T-helper 2 cell treated with Interferon-gamma antibody and Interleukin-4, amounts not matched to agents 5 μg/mL and 100 μg/mL, for 36 hours (primary cell): ENCODE data around the gene ALX4.

Experiments used
- DNase-seq: peaks from one replicate; pipeline ENCODE4 v3.0.0; 2021; ENCODE audit warnings: low spot score
- H3K27ac Mint-ChIP-seq: one replicate; pipeline ENCODE4 v1.8.0; 2021; ENCODE audit warnings: mild to moderate bottlenecking, mixed read lengths
- H3K27me3 Mint-ChIP-seq: one replicate; pipeline ENCODE4 v1.8.0; 2021; ENCODE audit warnings: low read depth, mixed read lengths
- H3K36me3 Mint-ChIP-seq: one replicate; pipeline ENCODE4 v1.8.0; 2021; ENCODE audit warnings: low read depth, mixed read lengths
- H3K4me1 Mint-ChIP-seq: one replicate; pipeline ENCODE4 v1.8.0; 2021; ENCODE audit warnings: low read depth, mixed read lengths
- H3K4me3 Mint-ChIP-seq: one replicate; pipeline ENCODE4 v1.8.0; 2022; ENCODE audit warnings: mild to moderate bottlenecking, moderate library complexity, mixed read lengths
- H3K9me3 Mint-ChIP-seq: one replicate; pipeline ENCODE4 v1.8.0; 2021; ENCODE audit warnings: mixed read lengths

The ALX4 gene

DNA sequence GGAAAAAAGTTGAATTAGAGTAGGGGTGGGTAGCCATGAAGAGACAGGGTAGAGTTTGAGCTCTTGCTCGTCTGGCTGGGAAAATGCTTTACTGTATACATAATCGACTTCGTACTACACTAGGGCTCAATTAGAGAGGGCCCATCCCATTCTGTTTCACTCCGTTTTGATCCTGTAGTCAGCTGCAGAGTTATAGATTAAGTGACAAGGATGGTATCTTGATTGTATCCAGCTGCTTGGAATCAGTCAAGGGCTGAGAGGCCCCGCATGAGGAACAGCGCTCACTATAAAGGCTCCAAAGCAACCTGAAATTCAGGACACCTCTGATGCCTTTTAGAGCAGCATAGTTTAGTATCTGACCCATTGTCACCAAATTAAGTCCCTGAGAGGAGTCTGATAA is 81.6 kb downstream of the ALX4 start:
- Mint-ChIP-seq H3K27ac (no peak overlapping the region), H3K4me1 (peaks cover 7% of the 10 kb centered on the region), H3K9me3 (no peaks in the 10 kb centered on the region), H3K36me3 (peaks cover 1% of the 10 kb centered on the region), H3K4me3 (no peak overlapping the region), H3K27me3 (no peaks in the 10 kb centered on the region)
- DNase-seq = no peak

DNA sequence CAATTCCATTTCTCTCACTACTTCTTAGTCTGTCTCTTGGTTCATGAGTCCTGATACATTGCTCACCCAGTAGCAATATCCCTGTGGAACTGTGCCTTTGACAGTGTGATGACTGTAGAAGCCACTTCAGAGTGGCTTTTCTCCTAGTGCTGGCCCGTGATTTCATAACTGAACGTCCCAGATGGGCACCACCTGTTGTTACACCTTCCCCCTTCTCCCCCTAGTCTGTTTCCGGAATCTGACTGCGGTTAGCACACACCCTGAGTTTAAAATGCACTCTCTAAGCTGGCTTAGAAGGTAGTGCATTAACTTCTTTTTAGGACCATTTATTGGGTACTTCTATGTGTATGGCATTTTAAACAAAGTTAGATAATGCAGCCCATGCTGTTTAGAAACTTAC is 83.0 kb downstream of the ALX4 start:
- no peak for DNase-seq
- Mint-ChIP-seq H3K36me3 (no peaks in the 10 kb centered on the region), H3K27me3 (no peaks in the 10 kb centered on the region), H3K27ac (no peak overlapping the region), H3K9me3 (no peaks in the 10 kb centered on the region), H3K4me3 (no peak overlapping the region), H3K4me1 (peaks cover 7% of the 10 kb centered on the region)

DNA sequence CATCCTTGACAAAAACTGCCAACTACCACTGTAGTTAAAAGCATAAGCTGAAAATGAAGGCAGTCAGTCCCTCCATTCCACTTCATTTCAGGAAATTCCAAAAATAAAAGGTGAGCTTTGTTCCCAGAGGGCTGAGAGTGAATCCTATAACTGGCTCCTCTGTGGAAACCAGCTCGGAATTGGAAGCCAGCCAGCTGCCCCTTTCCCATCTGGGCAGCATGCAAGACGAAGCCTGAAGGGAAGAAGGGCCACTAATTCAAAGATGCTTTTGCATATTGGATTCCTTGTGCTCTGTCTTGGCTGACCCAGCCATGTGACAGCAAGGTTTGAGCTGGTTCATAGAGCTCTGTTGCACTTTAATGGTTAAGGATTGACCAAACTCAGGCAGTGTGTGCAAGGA is 83.4 kb downstream of the ALX4 start:
- H3K27ac Mint-ChIP-seq = no peak overlapping the region
- no peak for DNase-seq
- no peak overlapping the region for H3K4me3 Mint-ChIP-seq
- H3K9me3 Mint-ChIP-seq = no peaks in the 10 kb centered on the region
- no peaks in the 10 kb centered on the region for H3K36me3 Mint-ChIP-seq
- H3K4me1 Mint-ChIP-seq = peaks cover 7% of the 10 kb centered on the region
- H3K27me3 Mint-ChIP-seq = no peaks in the 10 kb centered on the region

DNA sequence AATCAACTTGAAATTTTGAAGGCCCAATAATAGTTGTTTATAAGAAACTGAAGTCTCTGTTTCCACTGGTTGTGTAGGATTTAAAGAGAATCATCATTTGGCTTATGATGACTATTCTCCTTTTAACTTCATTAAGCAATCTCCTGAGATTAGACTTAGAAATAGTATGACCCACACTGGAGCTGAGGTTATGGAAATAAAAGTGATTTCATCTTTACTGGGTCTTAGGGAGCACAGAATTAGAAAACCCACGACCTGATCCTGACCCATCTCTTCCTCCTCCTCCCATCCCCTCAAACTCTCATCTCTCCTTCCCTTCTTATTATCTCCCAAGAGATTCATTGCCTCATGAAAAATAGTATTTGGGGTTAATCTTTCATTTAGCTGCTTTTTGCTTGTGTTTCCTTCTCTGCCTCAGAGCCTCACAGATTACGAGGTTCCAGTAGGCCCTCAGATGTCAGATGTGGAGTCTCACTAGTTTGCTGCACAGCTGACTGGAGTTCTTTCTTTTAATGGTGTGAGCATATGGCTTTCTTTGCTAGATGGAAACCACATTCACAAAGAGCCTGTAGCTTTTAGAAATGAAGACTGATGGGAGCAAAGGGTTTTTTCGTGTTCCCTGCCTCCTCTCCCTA is 85.0 kb downstream of the ALX4 start:
- DNase-seq = no peak
- H3K4me3 Mint-ChIP-seq = no peak overlapping the region
- peaks cover 7% of the 10 kb centered on the region for H3K4me1 Mint-ChIP-seq
- H3K9me3 Mint-ChIP-seq = no peaks in the 10 kb centered on the region
- no peaks in the 10 kb centered on the region for H3K36me3 Mint-ChIP-seq
- no peak overlapping the region for H3K27ac Mint-ChIP-seq
- no peaks in the 10 kb centered on the region for H3K27me3 Mint-ChIP-seq

DNA sequence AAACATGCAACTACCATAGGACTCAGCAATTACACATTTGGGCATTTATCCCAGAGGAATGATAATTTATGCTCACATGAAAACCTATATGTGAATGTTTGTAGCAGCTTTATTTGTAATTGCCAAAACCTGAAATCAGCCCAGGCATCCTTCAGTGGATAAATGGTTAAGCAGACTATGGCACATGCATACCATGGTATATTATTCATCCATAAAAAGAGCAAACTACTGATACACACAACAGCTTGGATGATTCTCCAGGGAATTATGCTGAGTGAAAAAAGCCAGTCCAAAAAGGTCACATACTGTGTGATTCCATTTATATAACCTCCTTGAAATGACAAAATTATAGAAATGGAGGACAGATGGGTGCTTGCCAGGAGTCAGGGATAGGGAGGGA is 86.7 kb downstream of the ALX4 start:
- Mint-ChIP-seq H3K27ac (no peak overlapping the region), H3K4me3 (no peak overlapping the region)
- no peak for DNase-seq

DNA sequence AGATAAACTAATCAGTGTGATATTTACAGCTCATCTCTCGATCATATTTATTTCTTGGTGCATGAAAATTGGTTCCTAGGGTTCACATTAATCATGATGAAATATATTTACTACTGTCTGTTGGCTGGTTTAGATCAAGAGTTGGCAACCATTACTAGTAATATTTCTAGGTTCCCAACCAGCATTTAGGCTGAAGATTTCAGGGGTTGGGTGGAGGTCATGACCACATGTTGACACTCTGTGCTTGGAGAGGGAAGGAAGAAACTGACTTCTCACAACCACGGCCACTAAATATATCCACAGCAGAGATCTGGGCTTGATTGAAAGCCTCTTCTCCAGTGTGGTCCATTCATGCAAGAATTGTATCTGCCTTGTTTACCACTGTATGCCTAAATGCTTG is 87.9 kb downstream of the ALX4 start:
- no peak for DNase-seq
- no peaks in the 10 kb centered on the region for H3K9me3 Mint-ChIP-seq
- no peak overlapping the region for H3K4me3 Mint-ChIP-seq
- H3K27me3 Mint-ChIP-seq = no peaks in the 10 kb centered on the region
- peaks cover 4% of the 10 kb centered on the region for H3K4me1 Mint-ChIP-seq
- no peak overlapping the region for H3K27ac Mint-ChIP-seq
- no peaks in the 10 kb centered on the region for H3K36me3 Mint-ChIP-seq

More for the DNA sequence above, 86.7 kb downstream of the ALX4 start:
- peaks cover 7% of the 10 kb centered on the region for H3K4me1 Mint-ChIP-seq
- no peaks in the 10 kb centered on the region for H3K36me3 Mint-ChIP-seq
- H3K27me3 Mint-ChIP-seq = no peaks in the 10 kb centered on the region
- H3K9me3 Mint-ChIP-seq = no peaks in the 10 kb centered on the region

DNA sequence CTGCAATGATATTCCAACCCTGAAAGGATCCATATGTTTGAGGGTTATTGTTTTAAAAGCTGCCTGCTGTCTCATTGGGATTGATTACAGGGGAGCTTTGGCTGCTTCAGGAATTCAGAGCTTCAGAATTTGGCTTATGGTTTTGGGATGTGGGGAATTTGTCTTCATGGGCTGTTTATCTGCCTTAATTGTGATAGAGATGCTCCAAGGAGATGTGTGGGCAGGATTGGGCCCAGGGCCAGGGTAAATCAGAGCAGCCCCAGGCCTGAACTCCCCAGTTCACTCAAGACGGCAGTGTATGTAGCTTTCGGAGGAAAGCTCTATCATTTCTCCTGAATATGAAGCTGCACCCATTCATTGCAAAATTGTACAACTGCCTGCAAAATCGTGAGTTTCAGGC is 88.5 kb downstream of the ALX4 start:
- H3K4me3 Mint-ChIP-seq = no peak overlapping the region
- no peaks in the 10 kb centered on the region for H3K27me3 Mint-ChIP-seq
- no peaks in the 10 kb centered on the region for H3K4me1 Mint-ChIP-seq
- H3K36me3 Mint-ChIP-seq = peaks cover 2% of the 10 kb centered on the region
- no peak for DNase-seq
- H3K9me3 Mint-ChIP-seq = no peaks in the 10 kb centered on the region
- no peak overlapping the region for H3K27ac Mint-ChIP-seq

DNA sequence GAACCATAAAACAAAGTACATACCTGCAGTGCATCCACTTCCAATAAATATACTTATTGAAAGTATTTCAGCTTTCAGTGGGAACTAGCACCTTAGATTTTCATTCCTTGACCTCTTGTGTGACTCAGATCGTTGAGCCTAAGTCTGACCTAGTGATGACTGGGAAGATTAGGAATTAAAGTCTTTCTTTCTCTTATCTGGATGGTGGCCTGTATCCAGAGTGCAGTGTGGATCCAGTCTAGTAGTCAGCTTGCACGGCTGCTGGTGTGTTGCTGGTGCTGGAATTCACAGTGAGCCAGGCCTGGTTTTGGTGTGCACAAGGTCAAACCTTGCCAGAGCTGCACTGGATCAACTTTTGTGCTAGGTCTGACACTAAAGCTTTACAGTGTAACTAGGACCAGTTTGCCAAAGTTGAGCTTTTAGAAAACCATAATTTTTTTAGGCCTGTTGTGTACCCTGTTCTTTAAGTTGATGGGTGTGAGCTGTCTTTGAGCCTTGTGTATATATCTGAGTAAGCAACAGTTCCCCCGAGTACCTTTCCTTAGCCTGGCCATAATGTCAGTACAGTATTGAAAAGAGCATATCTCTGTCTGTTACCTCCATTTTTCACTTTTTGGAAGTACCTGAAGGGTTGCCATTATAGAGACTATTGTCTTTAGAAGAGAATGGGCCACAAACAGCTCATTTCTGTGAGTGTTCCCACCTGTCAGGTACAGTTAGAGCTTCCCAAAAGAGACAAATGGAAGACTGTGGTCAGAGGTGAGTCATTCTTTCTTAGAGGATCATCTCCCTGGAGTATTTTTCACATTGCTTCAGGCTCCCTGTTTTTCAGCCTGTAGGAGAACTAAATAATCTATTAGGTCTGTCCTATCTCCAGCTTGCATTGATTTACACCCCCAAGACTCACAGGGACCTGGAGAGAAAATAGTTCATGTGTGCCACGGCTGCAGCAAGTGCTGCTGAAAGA is 89.8 kb downstream of the ALX4 start:
- Mint-ChIP-seq H3K9me3 (no peaks in the 10 kb centered on the region), H3K4me3 (no peak overlapping the region), H3K27ac (no peak overlapping the region), H3K4me1 (no peaks in the 10 kb centered on the region), H3K27me3 (no peaks in the 10 kb centered on the region), H3K36me3 (peaks cover 2% of the 10 kb centered on the region)
- no peak for DNase-seq

DNA sequence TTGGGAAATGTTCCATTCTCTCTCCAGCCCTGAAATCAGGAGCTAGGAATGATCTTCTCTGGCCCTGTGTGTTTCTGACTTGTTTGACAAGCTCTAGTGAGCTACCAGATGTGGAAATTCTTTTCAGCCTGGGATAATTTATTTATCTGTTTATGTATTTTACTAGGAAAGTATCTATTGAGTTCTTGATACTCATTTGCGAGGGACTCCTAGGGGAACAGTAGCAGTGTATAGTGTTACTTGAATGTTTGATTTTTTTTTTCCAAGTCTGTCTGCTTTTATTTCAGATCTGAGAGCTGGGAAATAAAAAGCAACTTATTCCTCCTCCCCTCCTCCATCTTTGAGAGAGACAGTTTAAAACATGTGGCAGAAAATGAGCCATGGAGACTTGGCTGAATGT is 92.5 kb downstream of the ALX4 start:
- no peak for DNase-seq
- Mint-ChIP-seq H3K4me3 (no peak overlapping the region), H3K4me1 (peaks cover 6% of the 10 kb centered on the region), H3K36me3 (peaks cover 2% of the 10 kb centered on the region), H3K27me3 (no peaks in the 10 kb centered on the region), H3K9me3 (peaks cover 3% of the 10 kb centered on the region), H3K27ac (no peak overlapping the region)

DNA sequence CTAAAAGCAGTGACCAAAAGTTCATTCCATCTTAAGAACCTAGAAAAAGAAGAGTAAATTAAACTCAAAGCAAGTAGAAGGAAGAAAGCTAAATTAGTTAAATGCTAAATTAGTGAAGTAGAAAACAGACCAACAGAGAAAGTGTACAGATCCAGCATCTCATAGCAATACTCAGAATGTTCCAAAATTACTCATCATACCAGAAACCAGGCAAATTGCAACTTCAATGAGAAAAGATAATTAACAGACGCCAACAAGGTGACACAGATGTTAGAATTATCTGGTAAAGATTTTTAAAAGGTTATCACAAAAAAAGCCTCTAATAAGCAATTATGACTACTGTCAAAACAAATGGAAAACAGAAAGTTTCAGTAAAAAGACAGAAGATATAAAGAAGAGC is 96.8 kb downstream of the ALX4 start:
- Mint-ChIP-seq H3K36me3 (peaks cover 26% of the 10 kb centered on the region), H3K9me3 (peaks cover 12% of the 10 kb centered on the region), H3K27ac (no peak overlapping the region), H3K4me3 (no peak overlapping the region), H3K27me3 (no peaks in the 10 kb centered on the region), H3K4me1 (peaks cover 7% of the 10 kb centered on the region)
- no peak for DNase-seq

DNA sequence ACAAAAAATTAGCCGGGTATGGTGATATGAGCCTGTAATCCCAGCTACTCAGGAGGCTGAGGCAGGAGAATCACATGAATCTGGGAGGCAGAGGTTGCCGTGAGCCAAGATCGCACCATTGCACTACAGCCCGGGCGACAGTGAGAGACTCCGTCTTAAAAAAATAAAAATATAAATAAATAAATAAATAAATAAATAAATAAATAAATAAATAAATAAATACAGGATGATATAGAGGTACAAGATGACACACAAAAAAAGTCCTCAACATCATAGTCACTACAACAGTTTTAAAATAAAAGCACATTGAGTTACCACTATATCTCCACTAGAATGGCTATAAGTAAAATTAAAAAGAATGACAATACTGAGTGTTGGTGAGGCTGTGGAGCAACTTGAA is 97.8 kb downstream of the ALX4 start:
- Mint-ChIP-seq H3K4me1 (peaks cover 7% of the 10 kb centered on the region), H3K9me3 (peaks cover 12% of the 10 kb centered on the region), H3K4me3 (no peak overlapping the region), H3K36me3 (peaks cover 26% of the 10 kb centered on the region), H3K27ac (no peak overlapping the region), H3K27me3 (no peaks in the 10 kb centered on the region)
- DNase-seq = no peak
